IMR-90 (cell line): ENCODE measurements around the gene COPZ2. TPM values are rescaled to one million over a fixed set of nuclear protein-coding genes. Genes with fewer than 3 reads are reported as not detected.

Source experiments
- ATAC-seq: fragments of 200-7000 bp; cut with Tn5 transposase; 2 replicates; pipeline ENCODE4 v1.9.1; 2020; ENCODE audit warnings: low read depth, mild to moderate bottlenecking, moderate library complexity
- BruUV-seq: library from RNA; stranded (reverse); fragments of 400-500 nt; replicated peaks from 2 replicates; lab custom pipeline; 2021; lab: Mats Ljungman, UMichigan
- CTCF ChIA-PET: fragments of 300-600 bp; formaldehyde crosslinking; extraction: SDS; loops from one replicate; lab custom pipeline; 2021; ENCODE audit warnings: antibody characterized with exemption; lab: Yijun Ruan, JAX
- POLR2A ChIA-PET: fragments of 300-600 bp; sonication (Branson Sonifier 250); formaldehyde crosslinking; loops from one replicate; lab custom pipeline; 2022; ENCODE audit warnings: antibody characterized with exemption; ENCODE audit not compliant: unreplicated experiment; lab: Charles Lee
- DNase-seq: peaks from one replicate; pipeline ENCODE4 v3.0.0; 2013
- H2AFZ ChIP-seq: replicated peaks from 2 replicates; pipeline ENCODE3; 2013; ENCODE audit warnings: low read length, mild to moderate bottlenecking; ENCODE audit not compliant: poor library complexity
- H2AK5ac ChIP-seq: 2 replicates; pipeline ENCODE4 v1.6.1; 2013; ENCODE audit warnings: low read depth, low read length, inconsistent platforms
- H2AK9ac ChIP-seq: replicated peaks from 2 replicates; pipeline ENCODE3; 2013; ENCODE audit warnings: mild to moderate bottlenecking, low read depth, low read length, moderate library complexity; ENCODE audit not compliant: poor library complexity
- H2BK120ac ChIP-seq: 2 replicates; pipeline ENCODE4 v1.6.1; 2013; ENCODE audit warnings: low read depth, low read length, inconsistent platforms
- H2BK15ac ChIP-seq: 3 replicates; pipeline ENCODE4 v1.6.1; 2013; ENCODE audit warnings: low read depth, low read length, inconsistent platforms
- H2BK20ac ChIP-seq: 2 replicates; pipeline ENCODE4 v1.6.1; 2013; ENCODE audit warnings: low read depth, mild to moderate bottlenecking, inconsistent platforms, low read length, moderate library complexity
- H2BK5ac ChIP-seq: 2 replicates; pipeline ENCODE4 v1.6.1; 2013; ENCODE audit warnings: mild to moderate bottlenecking, low read depth, low read length, inconsistent platforms; ENCODE audit not compliant: poor library complexity, severe bottlenecking
- H3K14ac ChIP-seq: replicated peaks from 2 replicates; pipeline ENCODE4 v1.6.1; 2013; ENCODE audit warnings: low read depth, low read length, inconsistent platforms
- H3K18ac ChIP-seq: 2 replicates; pipeline ENCODE4 v1.6.1; 2013; ENCODE audit warnings: low read depth, low read length, control low read depth
- H3K23ac ChIP-seq: 2 replicates; pipeline ENCODE4 v1.6.1; 2013; ENCODE audit warnings: low read depth, low read length, inconsistent platforms
- H3K27ac ChIP-seq: 2 replicates; pipeline ENCODE4 v1.5.1; 2013; ENCODE audit warnings: mild to moderate bottlenecking, control low read depth, low read length; ENCODE audit not compliant: insufficient read depth
- H3K27me3 ChIP-seq: 2 replicates; pipeline ENCODE4 v1.6.1; 2013; ENCODE audit warnings: low read length; ENCODE audit not compliant: control insufficient read depth, insufficient read depth
- H3K36me3 ChIP-seq: 2 replicates; pipeline ENCODE4 v1.6.1; 2013; ENCODE audit warnings: low read length, mixed read lengths; ENCODE audit not compliant: control insufficient read depth, insufficient read depth
- H3K4ac ChIP-seq: 2 replicates; pipeline ENCODE4 v1.6.1; 2013; ENCODE audit warnings: low read depth, low read length, inconsistent platforms
- H3K4me1 ChIP-seq: 2 replicates; pipeline ENCODE4 v1.6.1; 2013; ENCODE audit warnings: low read length, mixed read lengths; ENCODE audit not compliant: control insufficient read depth, insufficient read depth
- H3K4me2 ChIP-seq: 2 replicates; pipeline ENCODE4 v1.6.1; 2013; ENCODE audit warnings: low read depth, mild to moderate bottlenecking, control low read depth, low read length, moderate library complexity
- H3K4me3 ChIP-seq: 2 replicates; pipeline ENCODE4 v1.5.1; 2013; ENCODE audit warnings: low read depth, mild to moderate bottlenecking, control low read depth, low read length, moderate library complexity; ENCODE audit not compliant: insufficient read depth
- H3K56ac ChIP-seq: 2 replicates; pipeline ENCODE4 v1.6.1; 2013; ENCODE audit warnings: low read length, inconsistent platforms; ENCODE audit not compliant: insufficient read depth; ENCODE audit errors: extremely low read depth
- H3K79me1 ChIP-seq, 2 experiments: 2 replicates each; pipeline ENCODE4 v1.6.1; 2013; ENCODE audit warnings: low read length in 2 of 2, inconsistent platforms in 1 of 2, low read depth in 1 of 2
- H3K9ac ChIP-seq: 2 replicates; pipeline ENCODE4 v1.6.1; 2013; ENCODE audit warnings: low read depth, low read length, control low read depth
- H3K9me1 ChIP-seq: 2 replicates; pipeline ENCODE4 v1.6.1; 2013; ENCODE audit warnings: low read length, inconsistent platforms; ENCODE audit not compliant: insufficient read depth
- H3K9me3 ChIP-seq: 2 replicates; pipeline ENCODE4 v1.6.1; 2013; ENCODE audit warnings: low read length; ENCODE audit not compliant: control insufficient read depth, insufficient read depth
- H4K20me1 ChIP-seq: 2 replicates; pipeline ENCODE4 v1.6.1; 2013; ENCODE audit warnings: low read length, inconsistent platforms; ENCODE audit not compliant: insufficient read depth
- H4K5ac ChIP-seq: 2 replicates; pipeline ENCODE4 v1.6.1; 2013; ENCODE audit warnings: mild to moderate bottlenecking, low read depth, low read length, control low read depth
- H4K8ac ChIP-seq, 2 experiments: 2 replicates each; pipeline ENCODE4 v1.6.1; 2013; ENCODE audit warnings: low read depth in 2 of 2, low read length in 2 of 2, control low read depth in 1 of 2, inconsistent platforms in 1 of 2
- H4K91ac ChIP-seq: 2 replicates; pipeline ENCODE4 v1.6.1; 2013; ENCODE audit warnings: low read depth, low read length, inconsistent platforms; ENCODE audit not compliant: insufficient read depth
- BHLHE40 ChIP-seq: fragments of 150-350 bp; IDR thresholded peaks from 2 replicates; pipeline ENCODE4 v1.6.1; 2016; ENCODE audit warnings: mild to moderate bottlenecking, low read depth, low read length
- CEBPB ChIP-seq: IDR thresholded peaks from 2 replicates; pipeline ENCODE4 v1.6.1; 2012; ENCODE audit warnings: low read depth, low read length, improper control_type of control experiment
- CHD1 ChIP-seq: IDR thresholded peaks from 2 replicates; pipeline ENCODE4 v1.6.1; 2012; ENCODE audit warnings: low read depth, low read length, improper control_type of control experiment
- FOS ChIP-seq: fragments of 150-350 bp; IDR thresholded peaks from 2 replicates; pipeline ENCODE4 v1.6.1; 2016; ENCODE audit warnings: low read depth, low read length
- MAFK ChIP-seq: IDR thresholded peaks from 2 replicates; pipeline ENCODE4 v1.6.1; 2012; ENCODE audit warnings: low read depth, low read length, improper control_type of control experiment
- MAZ ChIP-seq: IDR thresholded peaks from 2 replicates; pipeline ENCODE4 v1.6.1; 2012; ENCODE audit warnings: low read depth, mild to moderate bottlenecking, low read length, improper control_type of control experiment, moderate library complexity, borderline replicate concordance
- MXI1 ChIP-seq: IDR thresholded peaks from 2 replicates; pipeline ENCODE4 v1.6.1; 2012; ENCODE audit warnings: low read depth, mild to moderate bottlenecking, low read length, moderate library complexity, borderline replicate concordance
- NFE2L2 ChIP-seq: fragments of 150-350 bp; IDR thresholded peaks from 2 replicates; pipeline ENCODE4 v1.6.1; 2016; ENCODE audit warnings: low read depth, mild to moderate bottlenecking, low read length
- RCOR1 ChIP-seq: IDR thresholded peaks from 2 replicates; pipeline ENCODE4 v1.6.1; 2012; ENCODE audit warnings: mild to moderate bottlenecking, low read length, improper control_type of control experiment; ENCODE audit not compliant: insufficient replicate concordance
- RFX5 ChIP-seq: IDR thresholded peaks from 2 replicates; pipeline ENCODE4 v1.8.0; 2012; ENCODE audit warnings: low read depth, mild to moderate bottlenecking, low read length, moderate library complexity
- SMC3 ChIP-seq: fragments of 150-350 bp; IDR thresholded peaks from 2 replicates; pipeline ENCODE4 v1.6.1; 2016; ENCODE audit warnings: low read depth, mild to moderate bottlenecking, antibody characterized with exemption, low read length, moderate library complexity
- WGBS, 2 experiments: methylation state at CpG; one replicate each; pipeline versions ENCODE4 v1.1.5 to v1.1.7; 2013; ENCODE audit warnings: missing lambda C conversion rate in 2 of 2; ENCODE audit not compliant: insufficient read length in 1 of 2; ENCODE audit errors: extremely low coverage in 2 of 2; 5-methylcytosine and 5-hydroxymethylcytosine counted together
- dilution Hi-C: fragments of 300-500 bp; cut with HindIII; formaldehyde crosslinking; loops from one replicate; pipeline ENCODE4 v1.14.3; 2018; ENCODE audit warnings: low sequenced_read_pairs; ENCODE audit not compliant: unreplicated experiment
- in situ Hi-C: fragments of 300-500 bp; cut with MboI; formaldehyde crosslinking; loops from 3 replicates; pipeline ENCODE4 v1.14.3; 2019; ENCODE audit warnings: low sequenced_read_pairs, inconsistent platforms, mixed read lengths
- intact Hi-C: fragments of 100-400 bp; cut with micrococcal nuclease; formaldehyde crosslinking; loops from 2 replicates; pipeline ENCODE4 v1.10.0; 2022
- polyA plus RNA-seq, 3 experiments: library from polyadenylated mRNA; depleted of rRNA; stranded (reverse); fragments of >200 nt; gene quantifications; 2 replicates each; pipeline ENCODE4 v1.2.3, GENCODE V29; 2012; ENCODE audit warnings: low replicate concordance in 1 of 3
- total RNA-seq: library from RNA; depleted of rRNA; stranded (reverse); fragments of >200 nt; gene quantifications from 2 replicates; pipeline ENCODE4 v1.2.3, GENCODE V29; 2012
- TF ChIP-seq, protein P1 (sequence below): fragments of 150-350 bp; IDR thresholded peaks from 2 replicates; pipeline ENCODE4 v1.6.1; 2016; ENCODE audit warnings: low read depth, mild to moderate bottlenecking, low read length, moderate library complexity, borderline replicate concordance
- TF ChIP-seq, protein P2 (sequence below): conservative IDR thresholded peaks from 2 replicates; pipeline ENCODE4 v1.5.1; 2012; ENCODE audit warnings: mild to moderate bottlenecking, low read depth, low read length, improper control_type of control experiment
- TF ChIP-seq, protein P3 (sequence below): fragments of 150-350 bp; IDR thresholded peaks from 2 replicates; pipeline ENCODE4 v1.6.1; 2017; ENCODE audit warnings: mild to moderate bottlenecking, antibody characterized with exemption, low read length, low read depth

The COPZ2 gene
- total and polyA plus RNA-seq, 2 of the 4 experiments (the other 2 are of a cell fraction): 41.0 to 86.1 TPM

DNA sequence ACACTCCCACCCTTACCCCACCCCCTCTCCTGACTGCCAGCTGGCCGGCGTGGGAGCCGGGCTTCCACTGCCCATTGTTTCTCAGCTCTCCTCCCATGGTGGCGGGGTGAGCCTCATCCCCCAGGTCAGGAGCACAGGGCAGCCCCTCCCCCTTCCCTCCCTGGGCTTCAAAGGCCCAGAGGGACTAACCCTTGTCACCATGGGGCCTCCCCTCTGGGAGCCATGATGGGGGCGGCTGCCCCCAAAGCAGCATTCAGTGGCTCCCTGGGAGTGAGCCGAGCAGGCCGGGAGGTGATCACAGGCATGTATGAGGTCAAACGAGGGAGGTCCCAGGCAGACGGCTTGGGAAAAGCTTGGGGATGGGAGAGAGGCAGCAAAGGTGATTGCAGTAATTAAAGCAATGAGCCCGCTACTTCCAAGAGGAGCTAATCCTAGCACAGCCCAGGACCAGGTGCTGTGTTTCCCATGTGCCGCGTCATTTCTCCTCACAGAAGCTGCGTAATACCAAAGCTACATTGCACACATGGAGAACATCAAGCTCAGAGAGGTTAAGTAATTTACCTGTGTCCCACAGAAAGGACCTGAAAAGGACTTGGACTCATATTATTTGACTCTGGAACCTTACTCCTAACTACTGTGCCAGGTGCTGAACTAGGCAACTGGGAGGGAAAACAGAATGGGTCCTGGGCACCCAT lies 42.2 kb downstream of the COPZ2 start:
- Histone ChIP-seq H3K18ac (no peak overlapping the region), H3K14ac (no peak overlapping the region), H3K4me2 (no peak overlapping the region), H3K4me3 (no peak overlapping the region), H2BK120ac (no peak overlapping the region), H3K27me3 (peaks cover 6% of the 10 kb centered on the region; the same call in 1 of the 2 replicates), H3K56ac (no peak overlapping the region), H3K4ac (no peak overlapping the region), H2BK15ac (no peak overlapping the region), H4K8ac (no peak overlapping the region), H3K9me3 (no peaks in the 10 kb centered on the region), H3K4me1 (peaks cover 2% of the 10 kb centered on the region; the same call in 1 of the 2 replicates), H4K20me1 (no peaks in the 10 kb centered on the region), H3K79me1 (no peaks in the 10 kb centered on the region), H2AFZ (no peak overlapping the region), H4K5ac (no peak overlapping the region), H3K9me1 (no peaks in the 10 kb centered on the region), H3K27ac (no peak overlapping the region), H3K9ac (no peak overlapping the region), H3K36me3 (no peaks in the 10 kb centered on the region), H2AK9ac (no peak overlapping the region), H3K23ac (no peak overlapping the region), H2BK5ac (no peak overlapping the region), H4K91ac (no peak overlapping the region), H2AK5ac (no peak overlapping the region), H2BK20ac (no peak overlapping the region)
- in situ Hi-C loops (no loop called here), intact Hi-C loops (no loop called here), dilution Hi-C loops (no loop called here)
- TF ChIP-seq, protein P1, sequence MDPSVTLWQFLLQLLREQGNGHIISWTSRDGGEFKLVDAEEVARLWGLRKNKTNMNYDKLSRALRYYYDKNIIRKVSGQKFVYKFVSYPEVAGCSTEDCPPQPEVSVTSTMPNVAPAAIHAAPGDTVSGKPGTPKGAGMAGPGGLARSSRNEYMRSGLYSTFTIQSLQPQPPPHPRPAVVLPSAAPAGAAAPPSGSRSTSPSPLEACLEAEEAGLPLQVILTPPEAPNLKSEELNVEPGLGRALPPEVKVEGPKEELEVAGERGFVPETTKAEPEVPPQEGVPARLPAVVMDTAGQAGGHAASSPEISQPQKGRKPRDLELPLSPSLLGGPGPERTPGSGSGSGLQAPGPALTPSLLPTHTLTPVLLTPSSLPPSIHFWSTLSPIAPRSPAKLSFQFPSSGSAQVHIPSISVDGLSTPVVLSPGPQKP: no peak
- TF ChIP-seq CEBPB (no peak), BHLHE40 (no peak), MAFK (no peak), NFE2L2 (no peak), SMC3 (no peak), MXI1 (no peak), RFX5 (no peak), MAZ (no peak), CHD1 (no peak), FOS (no peak), RCOR1 (no peak)
- TF ChIP-seq, protein P2, sequence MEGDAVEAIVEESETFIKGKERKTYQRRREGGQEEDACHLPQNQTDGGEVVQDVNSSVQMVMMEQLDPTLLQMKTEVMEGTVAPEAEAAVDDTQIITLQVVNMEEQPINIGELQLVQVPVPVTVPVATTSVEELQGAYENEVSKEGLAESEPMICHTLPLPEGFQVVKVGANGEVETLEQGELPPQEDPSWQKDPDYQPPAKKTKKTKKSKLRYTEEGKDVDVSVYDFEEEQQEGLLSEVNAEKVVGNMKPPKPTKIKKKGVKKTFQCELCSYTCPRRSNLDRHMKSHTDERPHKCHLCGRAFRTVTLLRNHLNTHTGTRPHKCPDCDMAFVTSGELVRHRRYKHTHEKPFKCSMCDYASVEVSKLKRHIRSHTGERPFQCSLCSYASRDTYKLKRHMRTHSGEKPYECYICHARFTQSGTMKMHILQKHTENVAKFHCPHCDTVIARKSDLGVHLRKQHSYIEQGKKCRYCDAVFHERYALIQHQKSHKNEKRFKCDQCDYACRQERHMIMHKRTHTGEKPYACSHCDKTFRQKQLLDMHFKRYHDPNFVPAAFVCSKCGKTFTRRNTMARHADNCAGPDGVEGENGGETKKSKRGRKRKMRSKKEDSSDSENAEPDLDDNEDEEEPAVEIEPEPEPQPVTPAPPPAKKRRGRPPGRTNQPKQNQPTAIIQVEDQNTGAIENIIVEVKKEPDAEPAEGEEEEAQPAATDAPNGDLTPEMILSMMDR: no peak
- TF ChIP-seq, protein P3, sequence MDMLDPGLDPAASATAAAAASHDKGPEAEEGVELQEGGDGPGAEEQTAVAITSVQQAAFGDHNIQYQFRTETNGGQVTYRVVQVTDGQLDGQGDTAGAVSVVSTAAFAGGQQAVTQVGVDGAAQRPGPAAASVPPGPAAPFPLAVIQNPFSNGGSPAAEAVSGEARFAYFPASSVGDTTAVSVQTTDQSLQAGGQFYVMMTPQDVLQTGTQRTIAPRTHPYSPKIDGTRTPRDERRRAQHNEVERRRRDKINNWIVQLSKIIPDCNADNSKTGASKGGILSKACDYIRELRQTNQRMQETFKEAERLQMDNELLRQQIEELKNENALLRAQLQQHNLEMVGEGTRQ: no peak
- ATAC-seq: no peak
- WGBS, 2 experiments: 80% methylated on average over 3 of the region's 13 CpGs; no CpG with 5 or more reads in 1 of the 2 experiments
- no TSS peak for BruUV-seq
- ChIA-PET POLR2A (no interaction called here), CTCF (no interaction called here)
- DNase-seq: no peak
